Measurements from ENCODE around the gene SLC25A21.

The SLC25A21 gene

DNA sequence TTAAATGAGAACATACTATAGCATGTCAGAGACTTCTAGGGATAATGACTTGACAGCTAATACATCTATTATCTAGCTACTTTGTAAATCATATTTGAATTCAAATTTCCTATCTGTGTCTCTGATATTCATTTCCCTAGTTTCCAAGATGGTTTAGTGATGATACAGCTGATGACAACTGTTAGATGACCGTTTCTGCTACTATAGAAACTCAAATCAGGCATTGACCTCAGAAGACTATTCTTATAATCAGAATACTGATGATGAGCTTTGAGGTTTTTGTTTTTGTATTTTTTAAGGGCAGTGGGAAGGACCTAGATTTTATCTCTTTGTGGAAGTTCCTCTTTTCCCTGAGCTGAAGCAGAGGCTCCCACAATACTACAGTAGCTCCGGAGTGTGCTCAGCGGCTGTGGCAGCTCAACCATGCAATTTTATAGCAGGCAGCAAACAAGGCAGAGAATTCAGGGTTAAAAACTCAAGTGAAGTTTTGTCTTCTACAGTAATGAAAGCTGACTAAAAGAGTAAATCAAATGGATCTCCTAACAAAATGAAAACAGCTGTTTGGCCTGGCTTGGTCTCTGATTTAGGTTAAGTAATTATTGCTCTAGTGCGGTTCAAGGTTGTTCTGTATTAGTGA is 145.1 kb downstream of the SLC25A21 start:
- no CpG with 5 or more reads among the region's 4 CpGs for WGBS (ENCODE audit: insufficient coverage, insufficient read length)
- no peaks in the 10 kb centered on the region for H3K27me3 ChIP-seq (ENCODE audit: control insufficient read depth, insufficient read depth, low read length)
- H3K27ac ChIP-seq (ENCODE audit: low read length): no peak overlapping the region
- no peaks in the 10 kb centered on the region for H3K4me1 ChIP-seq (ENCODE audit: control insufficient read depth, insufficient read depth, low read length)
- no peaks in the 10 kb centered on the region for H3K36me3 ChIP-seq (ENCODE audit: control insufficient read depth, insufficient read depth, low read length)
- DNase-seq (ENCODE audit: low read depth, low spot score): no peak
- H3K4me3 ChIP-seq (ENCODE audit: low read length): no peak overlapping the region
- H3K9me3 ChIP-seq (ENCODE audit: control insufficient read depth, insufficient read depth, low read length): no peaks in the 10 kb centered on the region

DNA sequence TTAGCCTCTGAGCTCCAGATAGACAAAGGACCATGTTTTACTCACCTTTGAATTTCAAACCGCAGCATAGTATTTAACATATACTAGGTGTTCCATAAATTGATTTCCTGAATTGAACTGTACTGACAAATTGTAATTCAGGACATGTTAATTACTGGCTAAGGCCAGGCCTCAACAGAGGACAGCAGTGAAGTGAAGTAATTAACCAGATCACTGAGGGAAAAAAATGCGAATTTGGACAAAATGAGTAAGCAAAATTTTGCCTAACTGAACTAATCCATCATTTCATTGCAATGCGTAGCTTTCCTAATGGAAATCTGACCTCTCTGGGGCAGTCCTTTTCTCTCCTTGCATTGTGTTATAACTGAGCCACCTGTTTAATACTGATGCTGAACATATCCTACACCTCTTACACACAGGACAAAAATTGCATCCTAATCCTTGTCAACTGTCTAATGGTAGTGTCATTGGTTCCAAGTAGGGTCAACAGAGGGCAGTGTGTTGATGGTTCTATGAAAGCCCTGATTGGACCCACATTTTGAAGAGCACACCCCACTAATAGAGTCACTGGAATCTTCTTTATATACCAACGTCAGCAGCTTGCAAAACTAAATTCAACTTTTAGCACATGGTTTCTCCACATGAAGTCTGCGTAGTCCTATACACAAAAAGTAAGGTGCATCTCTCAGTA is 148.4 kb downstream of the SLC25A21 start:
- Histone ChIP-seq H3K9me3 (ENCODE audit: control insufficient read depth, insufficient read depth, low read length) (no peaks in the 10 kb centered on the region), H3K27me3 (ENCODE audit: control insufficient read depth, insufficient read depth, low read length) (no peaks in the 10 kb centered on the region), H3K4me1 (ENCODE audit: control insufficient read depth, insufficient read depth, low read length) (no peaks in the 10 kb centered on the region), H3K4me3 (ENCODE audit: low read length) (no peak overlapping the region), H3K36me3 (ENCODE audit: control insufficient read depth, insufficient read depth, low read length) (no peaks in the 10 kb centered on the region), H3K27ac (ENCODE audit: low read length) (no peak overlapping the region)
- no CpG with 5 or more reads among the region's 5 CpGs for WGBS (ENCODE audit: insufficient coverage, insufficient read length)
- no peak for DNase-seq (ENCODE audit: low read depth, low spot score)

- WGBS (ENCODE audit: insufficient coverage, insufficient read length): no CpG with 5 or more reads among the region's 1 CpG
- Histone ChIP-seq H3K27ac (ENCODE audit: low read length) (no peak overlapping the region), H3K9me3 (ENCODE audit: control insufficient read depth, insufficient read depth, low read length) (no peaks in the 10 kb centered on the region), H3K4me1 (ENCODE audit: control insufficient read depth, insufficient read depth, low read length) (no peaks in the 10 kb centered on the region), H3K36me3 (ENCODE audit: control insufficient read depth, insufficient read depth, low read length) (no peaks in the 10 kb centered on the region), H3K27me3 (ENCODE audit: control insufficient read depth, insufficient read depth, low read length) (no peaks in the 10 kb centered on the region), H3K4me3 (ENCODE audit: low read length) (no peak overlapping the region)
- DNase-seq (ENCODE audit: low read depth, low spot score): no peak
Observed at GRCh38 chr14:37021390-37021789, 151.0 kb downstream of the SLC25A21 start.

DNA sequence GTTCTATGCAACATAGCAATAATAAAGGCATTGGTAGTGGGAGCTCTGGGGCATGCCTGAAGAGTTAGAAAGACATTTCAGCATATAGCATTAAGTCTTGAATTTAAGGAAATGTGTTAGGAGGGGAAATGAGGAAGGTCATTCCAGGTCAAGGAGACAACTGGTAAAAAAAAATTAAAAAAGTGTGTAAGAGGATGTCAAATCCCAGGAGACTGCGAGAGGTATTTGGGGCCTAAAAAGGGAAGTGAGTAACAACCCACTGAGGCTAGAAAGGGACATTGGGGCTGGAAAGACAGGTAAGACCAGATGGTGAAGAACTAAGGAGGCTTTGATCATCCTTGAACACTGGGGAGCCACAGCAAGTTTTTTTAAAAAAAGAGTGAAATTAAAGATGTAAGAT is 152.9 kb downstream of the SLC25A21 start:
- DNase-seq (ENCODE audit: low read depth, low spot score): no peak
- Histone ChIP-seq H3K36me3 (ENCODE audit: control insufficient read depth, insufficient read depth, low read length) (no peaks in the 10 kb centered on the region), H3K9me3 (ENCODE audit: control insufficient read depth, insufficient read depth, low read length) (no peaks in the 10 kb centered on the region), H3K4me3 (ENCODE audit: low read length) (no peak overlapping the region), H3K4me1 (ENCODE audit: control insufficient read depth, insufficient read depth, low read length) (no peaks in the 10 kb centered on the region), H3K27me3 (ENCODE audit: control insufficient read depth, insufficient read depth, low read length) (no peaks in the 10 kb centered on the region), H3K27ac (ENCODE audit: low read length) (no peak overlapping the region)
- no CpG with 5 or more reads among the region's 1 CpG for WGBS (ENCODE audit: insufficient coverage, insufficient read length)

- Histone ChIP-seq H3K27ac (ENCODE audit: low read length) (no peak overlapping the region), H3K4me3 (ENCODE audit: low read length) (no peak overlapping the region), H3K27me3 (ENCODE audit: control insufficient read depth, insufficient read depth, low read length) (no peaks in the 10 kb centered on the region), H3K4me1 (ENCODE audit: control insufficient read depth, insufficient read depth, low read length) (no peaks in the 10 kb centered on the region), H3K9me3 (ENCODE audit: control insufficient read depth, insufficient read depth, low read length) (no peaks in the 10 kb centered on the region), H3K36me3 (ENCODE audit: control insufficient read depth, insufficient read depth, low read length) (no peaks in the 10 kb centered on the region)
- 100% methylated on average over 1 of the region's 3 CpGs for WGBS (ENCODE audit: insufficient coverage, insufficient read length)
- no peak for DNase-seq (ENCODE audit: low read depth, low spot score)
Observed at GRCh38 chr14:37018571-37019240, 153.7 kb downstream of the SLC25A21 start.

DNA sequence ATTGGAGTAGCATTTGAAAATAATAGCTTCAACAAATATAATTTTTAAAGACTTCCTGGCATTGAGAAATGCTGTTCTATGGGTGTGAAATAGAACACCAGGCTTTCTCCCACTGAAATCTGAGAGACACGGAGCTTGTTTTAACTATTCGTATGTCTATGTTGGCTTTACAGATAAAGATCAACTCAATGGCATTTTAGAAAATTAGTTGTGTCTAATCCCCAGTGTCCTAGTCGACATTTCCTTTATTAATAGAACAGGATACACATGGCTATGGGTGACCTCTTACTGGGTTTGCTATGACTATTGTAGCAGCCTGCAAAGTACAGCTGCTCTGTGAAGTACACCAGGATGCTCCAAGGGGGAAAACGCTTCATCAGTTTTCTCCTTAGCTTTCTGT is 159.3 kb downstream of the SLC25A21 start:
- H3K27ac ChIP-seq (ENCODE audit: low read length): no peak overlapping the region
- WGBS (ENCODE audit: insufficient coverage, insufficient read length): no CpG with 5 or more reads among the region's 4 CpGs
- H3K4me3 ChIP-seq (ENCODE audit: low read length): no peak overlapping the region
- no peak for DNase-seq (ENCODE audit: low read depth, low spot score)
- no peaks in the 10 kb centered on the region for H3K36me3 ChIP-seq (ENCODE audit: control insufficient read depth, insufficient read depth, low read length)
- no peaks in the 10 kb centered on the region for H3K9me3 ChIP-seq (ENCODE audit: control insufficient read depth, insufficient read depth, low read length)
- no peaks in the 10 kb centered on the region for H3K27me3 ChIP-seq (ENCODE audit: control insufficient read depth, insufficient read depth, low read length)
- no peaks in the 10 kb centered on the region for H3K4me1 ChIP-seq (ENCODE audit: control insufficient read depth, insufficient read depth, low read length)

DNA sequence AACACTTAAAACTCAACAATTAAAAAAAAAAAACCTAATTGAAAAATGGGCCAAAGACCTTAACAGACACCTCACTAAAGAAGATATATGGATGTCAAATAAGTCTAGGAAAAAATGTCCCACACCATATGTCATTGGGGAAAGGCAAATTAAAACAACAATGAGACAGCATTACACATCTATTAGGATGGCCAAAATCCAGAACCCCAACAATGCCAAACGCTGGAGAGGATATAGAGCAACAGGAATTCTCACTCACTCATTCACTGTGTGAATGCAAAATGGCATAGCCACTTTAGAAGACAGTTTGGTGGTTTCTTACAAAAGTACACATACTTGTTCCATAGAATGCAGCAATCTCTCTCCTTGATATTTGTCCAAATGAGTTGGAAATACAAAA is 173.7 kb downstream of the SLC25A21 start:
- WGBS (ENCODE audit: insufficient coverage, insufficient read length): no CpG with 5 or more reads among the region's 1 CpG
- no peaks in the 10 kb centered on the region for H3K4me1 ChIP-seq (ENCODE audit: control insufficient read depth, insufficient read depth, low read length)
- H3K27me3 ChIP-seq (ENCODE audit: control insufficient read depth, insufficient read depth, low read length): no peaks in the 10 kb centered on the region
- no peaks in the 10 kb centered on the region for H3K36me3 ChIP-seq (ENCODE audit: control insufficient read depth, insufficient read depth, low read length)
- H3K27ac ChIP-seq (ENCODE audit: low read length): no peak overlapping the region
- H3K9me3 ChIP-seq (ENCODE audit: control insufficient read depth, insufficient read depth, low read length): no peaks in the 10 kb centered on the region
- DNase-seq (ENCODE audit: low read depth, low spot score): no peak
- H3K4me3 ChIP-seq (ENCODE audit: low read length): no peak overlapping the region

- H3K4me1 ChIP-seq (ENCODE audit: control insufficient read depth, insufficient read depth, low read length): no peaks in the 10 kb centered on the region
- H3K27me3 ChIP-seq (ENCODE audit: control insufficient read depth, insufficient read depth, low read length): no peaks in the 10 kb centered on the region
- no peak overlapping the region for H3K4me3 ChIP-seq (ENCODE audit: low read length)
- H3K36me3 ChIP-seq (ENCODE audit: control insufficient read depth, insufficient read depth, low read length): no peaks in the 10 kb centered on the region
- no CpG with 5 or more reads among the region's 4 CpGs for WGBS (ENCODE audit: insufficient coverage, insufficient read length)
- DNase-seq (ENCODE audit: low read depth, low spot score): no peak
- no peak overlapping the region for H3K27ac ChIP-seq (ENCODE audit: low read length)
- H3K9me3 ChIP-seq (ENCODE audit: control insufficient read depth, insufficient read depth, low read length): no peaks in the 10 kb centered on the region
Observed at GRCh38 chr14:36997843-36998242, 174.6 kb downstream of the SLC25A21 start.

GRCh38 chr14:36996857-36997590 is 175.4 kb downstream of the SLC25A21 start:
- H3K27ac ChIP-seq (ENCODE audit: low read length): no peak overlapping the region
- DNase-seq (ENCODE audit: low read depth, low spot score): no peak
- no CpG with 5 or more reads among the region's 5 CpGs for WGBS (ENCODE audit: insufficient coverage, insufficient read length)

GRCh38 chr14:36996133-36996856 is 176.1 kb downstream of the SLC25A21 start:
- H3K4me1 ChIP-seq (ENCODE audit: control insufficient read depth, insufficient read depth, low read length): no peaks in the 10 kb centered on the region
- WGBS (ENCODE audit: insufficient coverage, insufficient read length): no CpG with 5 or more reads among the region's 4 CpGs
- no peaks in the 10 kb centered on the region for H3K9me3 ChIP-seq (ENCODE audit: control insufficient read depth, insufficient read depth, low read length)
- no peak overlapping the region for H3K27ac ChIP-seq (ENCODE audit: low read length)
- no peak overlapping the region for H3K4me3 ChIP-seq (ENCODE audit: low read length)
- no peaks in the 10 kb centered on the region for H3K36me3 ChIP-seq (ENCODE audit: control insufficient read depth, insufficient read depth, low read length)
- DNase-seq (ENCODE audit: low read depth, low spot score): no peak
- no peaks in the 10 kb centered on the region for H3K27me3 ChIP-seq (ENCODE audit: control insufficient read depth, insufficient read depth, low read length)

More at GRCh38 chr14:36996857-36997590, 175.4 kb downstream of the SLC25A21 start:
- Histone ChIP-seq H3K4me1 (ENCODE audit: control insufficient read depth, insufficient read depth, low read length) (no peaks in the 10 kb centered on the region), H3K4me3 (ENCODE audit: low read length) (no peak overlapping the region), H3K9me3 (ENCODE audit: control insufficient read depth, insufficient read depth, low read length) (no peaks in the 10 kb centered on the region), H3K36me3 (ENCODE audit: control insufficient read depth, insufficient read depth, low read length) (no peaks in the 10 kb centered on the region), H3K27me3 (ENCODE audit: control insufficient read depth, insufficient read depth, low read length) (no peaks in the 10 kb centered on the region)
